Measurements from ENCODE around the gene HNRNPLL. TPM values are rescaled to one million over a fixed set of nuclear protein-coding genes. Genes with fewer than 3 reads are reported as not detected.

HNRNPLL gene
- total RNA-seq, 1 experiment from 2014 or later, result 43.2 TPM

DNA sequence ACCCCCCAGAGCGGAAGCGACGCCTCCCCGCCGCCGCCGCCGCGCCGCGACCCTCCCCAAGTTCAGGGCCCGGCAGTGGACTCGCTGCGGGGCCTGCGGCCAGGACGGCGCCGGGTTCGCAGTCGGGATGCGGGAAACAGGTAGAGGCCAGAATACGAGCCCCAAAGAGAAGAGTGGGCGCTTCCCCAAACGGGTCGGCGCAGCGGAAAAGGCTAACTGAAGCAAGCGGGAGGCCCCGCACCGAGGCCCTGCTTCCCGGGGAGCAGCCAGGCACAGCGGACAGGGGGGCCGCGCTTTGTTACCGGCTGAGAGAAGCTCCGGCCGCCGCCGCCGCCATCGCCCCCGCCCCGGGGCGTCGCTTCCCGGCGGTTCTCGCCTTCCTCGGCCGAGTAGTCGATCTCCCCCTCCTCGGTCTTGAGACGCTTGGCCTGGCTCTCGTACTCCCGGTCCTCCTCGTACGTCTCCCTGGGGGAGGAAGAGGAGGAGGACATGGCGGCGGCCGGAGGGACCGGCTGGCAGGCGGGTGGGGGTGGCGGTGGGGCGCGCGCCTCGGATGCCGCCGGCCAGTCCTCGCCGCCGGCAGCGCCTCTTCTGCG lies 494 bp downstream of the HNRNPLL start:
- Histone ChIP-seq H3K9me3 (ENCODE audit: control insufficient read depth in 1 of 2, insufficient read depth in 1 of 2, low read depth in 1 of 2, low read length in 2 of 2) (no peaks in the 10 kb centered on the region), H2AFZ (ENCODE audit: low read depth, low read length, poor library complexity, severe bottlenecking) (no peak overlapping the region), H3K4me1 (ENCODE audit: control insufficient read depth in 1 of 2, insufficient read depth in 2 of 2, low read length in 2 of 2) (peaks cover 23 to 28% of the 10 kb centered on the region in 2 experiments), H3K4me2 (ENCODE audit: low read length) (peak overlapping the region; percentile 92), H3K79me2 (ENCODE audit: insufficient read depth, low read length) (peaks cover 46% of the 10 kb centered on the region), H3K36me3 (ENCODE audit: control insufficient read depth in 1 of 2, insufficient read depth in 2 of 2, low read length in 2 of 2) (no peaks in the 10 kb centered on the region), H3K27me3 (ENCODE audit: insufficient read depth, low read length) (no peaks in the 10 kb centered on the region), H3K27ac (ENCODE audit: low read depth, low read length) (peak overlapping the region; percentile 95), H3K9ac (ENCODE audit: low read length) (peak overlapping the region; percentile 73), H3K9me2 (ENCODE audit: insufficient read depth) (no peaks in the 10 kb centered on the region), H3K4me3 (replicated peaks in 1 of 2; ENCODE audit: low read depth in 1 of 2, low read length in 2 of 2) (peak overlapping the region; percentile 77 to 79), H4K20me1 (ENCODE audit: insufficient read depth) (0 out of 2 replicates have a peak, but pooled peaks cover 7% of the 10 kb centered on the region)
- DNase-seq (ENCODE audit: low read depth, low spot score) (no peak), ATAC-seq (peak; percentile 33)
- TF ChIP-seq ZFX (IDR thresholded peaks at IDR 0.05), result peak; percentile 87
- TF ChIP-seq, protein P1, sequence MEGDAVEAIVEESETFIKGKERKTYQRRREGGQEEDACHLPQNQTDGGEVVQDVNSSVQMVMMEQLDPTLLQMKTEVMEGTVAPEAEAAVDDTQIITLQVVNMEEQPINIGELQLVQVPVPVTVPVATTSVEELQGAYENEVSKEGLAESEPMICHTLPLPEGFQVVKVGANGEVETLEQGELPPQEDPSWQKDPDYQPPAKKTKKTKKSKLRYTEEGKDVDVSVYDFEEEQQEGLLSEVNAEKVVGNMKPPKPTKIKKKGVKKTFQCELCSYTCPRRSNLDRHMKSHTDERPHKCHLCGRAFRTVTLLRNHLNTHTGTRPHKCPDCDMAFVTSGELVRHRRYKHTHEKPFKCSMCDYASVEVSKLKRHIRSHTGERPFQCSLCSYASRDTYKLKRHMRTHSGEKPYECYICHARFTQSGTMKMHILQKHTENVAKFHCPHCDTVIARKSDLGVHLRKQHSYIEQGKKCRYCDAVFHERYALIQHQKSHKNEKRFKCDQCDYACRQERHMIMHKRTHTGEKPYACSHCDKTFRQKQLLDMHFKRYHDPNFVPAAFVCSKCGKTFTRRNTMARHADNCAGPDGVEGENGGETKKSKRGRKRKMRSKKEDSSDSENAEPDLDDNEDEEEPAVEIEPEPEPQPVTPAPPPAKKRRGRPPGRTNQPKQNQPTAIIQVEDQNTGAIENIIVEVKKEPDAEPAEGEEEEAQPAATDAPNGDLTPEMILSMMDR (IDR thresholded peaks at IDR 0.05 in 2 of 3, conservative IDR thresholded peaks at IDR 0.05 in 1 of 3; ENCODE audit: borderline replicate concordance in 1 of 3, insufficient read depth in 1 of 3, low read depth in 2 of 3, low read length in 2 of 3), result no peak
- TF ChIP-seq TCF7L2 (IDR thresholded peaks at IDR 0.05; ENCODE audit: borderline replicate concordance, extremely low read depth, insufficient read depth, insufficient read length), result no peak
- TF ChIP-seq, protein P2, sequence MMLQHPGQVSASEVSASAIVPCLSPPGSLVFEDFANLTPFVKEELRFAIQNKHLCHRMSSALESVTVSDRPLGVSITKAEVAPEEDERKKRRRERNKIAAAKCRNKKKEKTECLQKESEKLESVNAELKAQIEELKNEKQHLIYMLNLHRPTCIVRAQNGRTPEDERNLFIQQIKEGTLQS (IDR thresholded peaks at IDR 0.05), result no peak
- BruUV-seq (replicated peaks), result no TSS peak
- intact Hi-C loops (cut with micrococcal nuclease), result loop anchor here (5.0 kb wide), 1 partner anchor 125 kb away; no protein-coding TSS in a partner anchor
- ChIA-PET CTCF (interaction anchor here (1.0 to 1.2 kb wide), 3 partner anchors 15 to 123 kb away, joined by 3 to 4 read pairs (median 3); no protein-coding TSS in a partner anchor), RAD21 (ENCODE audit: low non-redundant PET in 1 of 2, low total read pairs in 2 of 2, uncharacterized antibody in 2 of 2, unreplicated experiment in 2 of 2) (no interaction called here), POLR2A (interaction anchor here (1.3 to 1.4 kb wide), 2 partner anchors 20 to 149 kb away, joined by 3 read pairs; partner anchors contain the start of gene SRSF7)
